ACC112 (cell line): ENCODE results near the gene WWOX.

ENCODE experiments used
- H2AFZ ChIP-seq: fragments of 200-600 bp; sonication (generic); one replicate; pipeline ENCODE4 v1.6.0; 2017; ENCODE audit warnings: antibody characterized with exemption, low read length; ENCODE audit not compliant: unreplicated experiment
- H3K27ac ChIP-seq: fragments of 200-600 bp; sonication (generic); 2 replicates; pipeline ENCODE4 v1.5.1; 2014; ENCODE audit warnings: low read depth, mild to moderate bottlenecking, antibody characterized with exemption, low read length, moderate library complexity
- H3K27me3 ChIP-seq: fragments of 200-600 bp; sonication (generic); 2 replicates; pipeline ENCODE4 v1.6.1; 2014; ENCODE audit warnings: mild to moderate bottlenecking, antibody characterized with exemption, low read length, moderate library complexity, mixed read lengths; ENCODE audit not compliant: insufficient read depth
- H3K36me3 ChIP-seq: fragments of 200-600 bp; sonication (generic); 2 replicates; pipeline ENCODE4 v1.6.1; 2016; ENCODE audit warnings: mild to moderate bottlenecking, antibody characterized with exemption, low read length, moderate library complexity, mixed read lengths; ENCODE audit not compliant: insufficient read depth
- H3K4me1 ChIP-seq: fragments of 200-600 bp; sonication (generic); one replicate; pipeline ENCODE4 v1.6.1; 2016; ENCODE audit warnings: low read length, mixed read lengths; ENCODE audit not compliant: insufficient read depth, unreplicated experiment, control insufficient read depth
- H3K4me3 ChIP-seq: fragments of 200-600 bp; sonication (generic); 2 replicates; pipeline ENCODE4 v1.5.1; 2014; ENCODE audit warnings: mild to moderate bottlenecking, low read depth, low read length
- H3K79me2 ChIP-seq: fragments of 200-600 bp; sonication (generic); one replicate; pipeline ENCODE4 v1.6.0; 2016; ENCODE audit warnings: low read length; ENCODE audit not compliant: control insufficient read depth, unreplicated experiment, insufficient read depth

The WWOX gene

DNA sequence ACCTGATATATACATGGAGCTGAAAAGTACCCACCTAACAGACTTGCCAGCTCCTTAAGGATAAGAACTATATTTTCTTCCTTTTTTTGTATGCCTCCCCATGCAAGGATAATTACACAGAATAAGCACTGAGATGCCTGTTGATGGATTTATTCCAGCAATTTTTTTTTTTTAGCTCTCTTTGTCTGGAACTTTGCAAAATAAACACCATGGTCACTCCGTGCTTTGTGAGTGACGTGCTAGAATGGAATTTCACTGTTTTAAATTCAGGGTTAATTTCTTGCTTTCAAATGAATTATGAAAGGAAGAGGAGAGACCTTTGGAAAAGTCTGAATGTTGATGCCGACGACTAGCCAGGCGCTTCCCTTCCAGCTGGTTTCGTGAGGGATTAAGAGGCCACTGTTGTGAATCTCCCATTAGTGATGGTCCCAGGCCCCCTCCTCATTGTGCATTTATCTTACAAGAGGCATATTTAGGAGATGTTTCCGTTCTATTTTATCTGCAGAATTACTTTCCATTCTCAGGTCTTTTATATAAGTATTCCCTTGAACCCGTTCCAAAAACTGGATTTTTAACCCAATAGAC, 529.1 kb downstream of the WWOX start:
- H3K4me1 ChIP-seq = no peaks in the 10 kb centered on the region
- H3K36me3 ChIP-seq = no peaks in the 10 kb centered on the region
- H3K79me2 ChIP-seq = no peaks in the 10 kb centered on the region
- no peak overlapping the region for H2AFZ ChIP-seq
- H3K27ac ChIP-seq = no peak overlapping the region
- H3K4me3 ChIP-seq = no peak overlapping the region
- no peaks in the 10 kb centered on the region for H3K27me3 ChIP-seq

DNA sequence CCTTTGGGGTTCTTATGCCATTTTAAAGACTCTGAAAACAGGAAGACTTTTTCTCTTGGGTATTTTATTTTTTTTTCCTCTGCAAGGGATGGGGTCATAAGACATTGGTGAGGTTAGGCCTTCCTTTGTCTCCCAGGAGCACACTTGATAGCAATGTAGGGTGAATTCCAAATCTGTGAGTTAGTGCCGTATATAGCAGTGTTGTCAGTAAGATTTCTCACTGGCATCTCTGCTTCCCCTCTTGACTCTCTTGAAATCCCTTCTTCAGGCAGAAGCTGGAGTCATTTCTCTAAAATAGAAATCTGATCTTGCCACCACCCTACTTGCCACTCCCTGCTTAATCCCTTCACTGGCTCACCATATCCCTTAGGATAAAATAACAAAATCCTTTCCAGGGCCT, 529.7 kb downstream of the WWOX start:
- Histone ChIP-seq H3K4me1 (no peaks in the 10 kb centered on the region), H3K79me2 (no peaks in the 10 kb centered on the region), H2AFZ (no peak overlapping the region), H3K27me3 (no peaks in the 10 kb centered on the region), H3K27ac (no peak overlapping the region), H3K36me3 (no peaks in the 10 kb centered on the region), H3K4me3 (no peak overlapping the region)

DNA sequence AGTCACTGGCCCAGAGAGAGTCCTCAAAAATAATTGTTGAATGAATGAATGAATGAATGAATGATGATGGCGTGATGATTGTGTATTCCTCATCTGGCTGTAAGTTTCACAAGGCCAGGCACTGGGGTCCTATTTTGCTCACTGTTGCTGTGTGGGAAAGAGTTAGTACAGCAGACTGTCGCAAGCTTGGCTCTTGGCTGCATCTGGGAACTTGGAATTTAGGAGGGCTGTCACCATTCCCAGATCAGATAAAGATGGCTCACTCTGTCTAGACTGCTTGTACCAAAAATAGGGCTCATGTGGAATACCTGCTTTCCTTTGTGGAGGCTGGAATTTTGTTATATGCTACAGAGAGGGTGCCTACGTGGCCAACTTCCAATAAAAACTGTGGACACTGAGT, 530.6 kb downstream of the WWOX start:
- Histone ChIP-seq H3K4me1 (no peaks in the 10 kb centered on the region), H3K79me2 (no peaks in the 10 kb centered on the region), H3K27ac (no peak overlapping the region), H3K4me3 (no peak overlapping the region), H3K36me3 (no peaks in the 10 kb centered on the region), H2AFZ (no peak overlapping the region), H3K27me3 (no peaks in the 10 kb centered on the region)

DNA sequence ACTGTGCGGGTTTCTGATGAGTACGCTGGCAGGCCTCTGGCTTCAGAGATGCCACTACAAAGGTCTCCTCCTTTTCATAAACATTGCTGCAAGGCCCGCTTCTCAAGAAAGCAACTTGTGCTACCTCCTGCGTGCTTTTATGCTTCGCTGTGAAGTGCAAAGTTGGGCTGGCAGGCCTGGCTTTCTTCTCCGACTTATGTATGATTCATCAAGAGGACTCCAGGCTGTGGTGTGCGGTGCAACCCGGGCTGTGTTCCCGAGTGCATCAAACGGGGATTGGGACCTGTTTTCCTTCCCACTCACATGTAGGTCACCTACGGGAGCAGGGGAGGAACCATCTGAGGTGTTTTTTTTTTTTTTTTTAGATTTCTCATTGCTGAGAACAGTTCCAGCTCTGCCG, 534.1 kb downstream of the WWOX start:
- H3K79me2 ChIP-seq = no peaks in the 10 kb centered on the region
- H3K27me3 ChIP-seq = no peaks in the 10 kb centered on the region
- no peaks in the 10 kb centered on the region for H3K4me1 ChIP-seq
- H3K4me3 ChIP-seq = no peak overlapping the region
- H3K27ac ChIP-seq = no peak overlapping the region
- H2AFZ ChIP-seq = no peak overlapping the region
- H3K36me3 ChIP-seq = no peaks in the 10 kb centered on the region

DNA sequence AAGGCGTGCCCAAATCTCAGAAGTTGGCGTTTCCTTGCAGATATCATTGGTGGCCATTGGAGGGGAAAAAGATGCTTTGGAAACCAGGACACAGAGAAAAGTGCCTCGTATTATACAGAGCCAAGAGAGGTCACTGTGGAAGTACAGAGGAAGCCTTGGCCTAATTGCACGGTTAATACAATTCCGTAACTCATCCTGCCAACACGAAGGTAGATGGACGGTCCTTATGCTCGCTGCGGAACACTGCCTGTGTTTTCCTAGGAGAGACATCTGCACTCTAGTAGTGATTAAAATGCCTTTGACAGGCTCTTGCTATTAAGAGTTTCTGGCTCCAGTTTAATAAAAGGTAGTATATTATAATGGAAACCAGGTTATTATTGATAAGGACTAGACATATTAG, 536.4 kb downstream of the WWOX start:
- no peak overlapping the region for H3K4me3 ChIP-seq
- no peak overlapping the region for H2AFZ ChIP-seq
- H3K27me3 ChIP-seq = no peaks in the 10 kb centered on the region
- H3K36me3 ChIP-seq = no peaks in the 10 kb centered on the region
- no peaks in the 10 kb centered on the region for H3K79me2 ChIP-seq
- no peak overlapping the region for H3K27ac ChIP-seq
- no peaks in the 10 kb centered on the region for H3K4me1 ChIP-seq

DNA sequence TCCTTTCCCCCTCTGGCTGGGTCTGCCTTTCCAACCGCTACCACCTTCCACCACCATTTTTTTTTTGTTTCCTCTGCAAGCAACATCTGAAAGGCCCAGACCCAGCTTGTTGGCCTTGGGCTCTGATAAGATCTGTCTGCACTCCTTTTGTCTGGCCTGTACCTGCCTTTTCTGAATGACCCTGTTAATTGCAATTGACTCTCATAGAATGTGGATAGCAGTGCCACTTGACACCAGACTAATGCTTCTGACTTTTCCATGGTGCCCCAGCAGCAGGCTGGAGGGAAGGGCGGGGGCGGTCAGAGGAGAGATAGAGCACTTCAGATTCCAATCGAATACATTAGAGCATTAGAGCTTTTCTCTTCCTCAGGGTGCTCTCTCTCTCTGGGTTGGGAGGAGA, 538.9 kb downstream of the WWOX start:
- Histone ChIP-seq H3K27me3 (no peaks in the 10 kb centered on the region), H3K4me1 (no peaks in the 10 kb centered on the region), H3K79me2 (no peaks in the 10 kb centered on the region), H3K36me3 (no peaks in the 10 kb centered on the region), H2AFZ (no peak overlapping the region), H3K4me3 (no peak overlapping the region), H3K27ac (no peak overlapping the region)

DNA sequence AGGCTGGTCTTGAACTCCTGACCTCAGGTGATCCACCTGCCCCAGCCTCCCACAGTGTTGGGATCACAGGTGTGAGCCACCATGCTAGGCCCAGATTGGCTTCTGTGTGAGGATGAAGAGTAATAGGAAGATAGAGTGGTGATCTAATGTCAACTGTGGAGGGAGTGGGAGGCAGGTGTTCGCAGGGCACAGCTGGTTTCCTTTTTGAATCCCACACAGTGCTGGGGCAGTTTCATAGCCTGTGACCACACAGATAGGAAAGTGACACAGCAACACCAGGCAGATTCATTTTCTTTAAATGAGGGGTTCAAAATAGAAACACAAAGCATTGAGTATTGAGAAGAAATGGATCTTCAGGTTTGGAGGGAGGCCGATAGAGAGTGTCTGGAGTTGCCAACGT, 540.3 kb downstream of the WWOX start:
- Histone ChIP-seq H3K79me2 (no peaks in the 10 kb centered on the region), H3K4me1 (no peaks in the 10 kb centered on the region), H3K4me3 (no peak overlapping the region), H3K27me3 (no peaks in the 10 kb centered on the region), H3K27ac (no peak overlapping the region), H2AFZ (no peak overlapping the region), H3K36me3 (no peaks in the 10 kb centered on the region)

DNA sequence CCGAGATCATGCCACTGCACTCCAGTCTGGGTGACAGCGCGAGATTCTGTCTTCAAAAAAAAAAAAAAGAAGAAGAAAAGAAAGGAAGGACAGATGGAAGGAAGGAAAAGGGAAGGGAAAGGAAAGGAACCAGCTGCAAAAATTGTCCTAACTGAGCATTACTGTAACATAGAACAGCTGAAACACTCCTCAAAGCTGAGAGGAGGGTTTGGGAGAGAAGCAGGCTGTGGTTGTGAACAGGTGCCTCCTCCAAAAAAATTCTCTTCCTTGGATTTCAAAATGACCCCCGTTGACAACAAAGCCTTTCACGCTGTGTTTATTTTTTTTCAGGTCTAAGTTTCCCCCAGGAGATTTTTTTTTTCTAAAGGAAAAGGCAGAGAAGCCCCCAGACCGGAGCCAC, 541.4 kb downstream of the WWOX start:
- no peaks in the 10 kb centered on the region for H3K36me3 ChIP-seq
- H3K27me3 ChIP-seq = no peaks in the 10 kb centered on the region
- no peaks in the 10 kb centered on the region for H3K4me1 ChIP-seq
- no peak overlapping the region for H2AFZ ChIP-seq
- H3K79me2 ChIP-seq = no peaks in the 10 kb centered on the region
- no peak overlapping the region for H3K4me3 ChIP-seq
- H3K27ac ChIP-seq = no peak overlapping the region

DNA sequence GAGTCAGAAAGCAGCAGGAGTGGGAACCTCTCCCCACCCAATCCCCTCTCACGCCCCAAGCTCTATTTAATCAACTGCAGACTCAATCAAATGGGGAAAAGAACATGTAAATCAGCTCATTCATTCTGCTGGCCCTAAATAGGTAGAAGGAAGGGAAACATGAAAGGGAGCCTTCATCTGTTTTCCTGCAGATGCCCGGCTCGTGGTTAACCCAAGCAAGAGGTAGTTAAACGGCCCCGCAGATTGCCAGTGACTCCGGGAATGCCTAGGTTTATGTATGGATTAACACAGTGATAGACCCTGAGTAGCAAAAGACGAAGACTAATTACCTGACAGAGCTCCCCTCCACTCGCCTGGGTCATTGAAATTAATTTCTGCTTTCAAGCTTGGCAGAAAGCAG, 542.0 kb downstream of the WWOX start:
- H3K27ac ChIP-seq = no peak overlapping the region
- H3K27me3 ChIP-seq = no peaks in the 10 kb centered on the region
- no peaks in the 10 kb centered on the region for H3K36me3 ChIP-seq
- H3K4me3 ChIP-seq = no peak overlapping the region
- no peak overlapping the region for H2AFZ ChIP-seq
- H3K4me1 ChIP-seq = no peaks in the 10 kb centered on the region
- no peaks in the 10 kb centered on the region for H3K79me2 ChIP-seq

DNA sequence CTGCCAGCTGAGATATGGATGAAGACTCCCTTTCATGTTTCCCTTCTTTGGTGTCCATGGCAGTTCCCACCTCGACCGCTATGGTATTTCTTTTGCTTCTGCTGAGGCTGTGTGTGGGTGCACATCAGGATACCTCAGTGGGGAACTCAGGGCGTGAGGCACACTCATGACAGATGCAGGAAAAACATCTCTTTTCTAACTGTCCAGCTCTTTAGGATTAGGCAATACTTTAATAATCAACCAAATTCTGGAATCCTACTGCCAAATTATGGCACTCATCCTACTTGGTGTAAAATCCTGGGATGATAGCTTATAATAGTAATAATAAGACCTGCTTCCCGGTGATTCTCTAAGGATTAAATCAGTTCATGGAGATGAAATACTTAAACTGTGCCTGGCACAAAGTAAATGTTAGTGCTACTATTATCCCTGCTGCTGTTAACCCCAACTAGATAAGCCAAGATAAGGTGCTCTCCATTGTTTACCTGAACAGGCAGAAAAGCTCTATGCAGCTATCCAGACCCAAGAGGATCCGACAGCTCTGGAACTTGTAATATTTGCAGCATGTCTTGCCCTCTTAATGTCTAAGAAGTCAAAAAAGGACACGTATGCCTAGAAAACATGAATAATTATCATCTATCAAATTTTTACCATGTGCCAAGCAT, 543.3 kb downstream of the WWOX start:
- Histone ChIP-seq H3K4me3 (no peak overlapping the region), H2AFZ (no peak overlapping the region), H3K4me1 (no peaks in the 10 kb centered on the region), H3K27ac (no peak overlapping the region), H3K79me2 (no peaks in the 10 kb centered on the region), H3K36me3 (no peaks in the 10 kb centered on the region), H3K27me3 (no peaks in the 10 kb centered on the region)

DNA sequence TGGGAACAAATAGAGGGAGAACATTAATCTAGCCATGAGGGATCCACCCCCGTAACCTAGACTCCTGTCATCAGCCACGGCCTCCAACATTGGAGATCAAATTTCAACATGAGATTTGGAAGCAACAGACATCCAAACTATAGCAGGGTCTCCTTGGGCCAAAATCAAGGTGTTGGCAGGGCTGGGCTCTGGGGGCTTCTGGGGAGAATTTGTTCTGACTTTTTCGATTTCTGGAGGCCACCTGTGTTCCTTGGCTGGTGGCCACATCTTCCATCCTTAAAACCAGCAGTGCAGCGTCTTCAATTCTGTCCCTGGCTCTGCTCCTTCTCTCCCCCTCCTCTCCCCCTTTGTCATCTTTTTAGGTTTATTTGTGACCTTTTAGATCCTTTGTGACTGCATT, 546.2 kb downstream of the WWOX start:
- Histone ChIP-seq H3K79me2 (no peaks in the 10 kb centered on the region), H3K36me3 (no peaks in the 10 kb centered on the region), H3K4me3 (no peak overlapping the region), H3K27me3 (no peaks in the 10 kb centered on the region), H3K4me1 (no peaks in the 10 kb centered on the region), H2AFZ (no peak overlapping the region), H3K27ac (no peak overlapping the region)
